Measurements from ENCODE around the gene FXYD2. TPM values are rescaled to one million over a fixed set of nuclear protein-coding genes. Genes with fewer than 3 reads are reported as not detected.

FXYD2 gene
- total and polyA plus RNA-seq, 9 of the 15 experiments (the other 6 are each of a cell fraction or from before 2014, with no cell fraction given) = not detected

GRCh38 chr11:117809236-117810055, 15.1 kb downstream of the FXYD2 start (continued):
- no peak for TF ChIP-seq CCAR2 (IDR thresholded peaks at IDR 0.05; ENCODE audit: low read depth, low read length)
- no peak for TF ChIP-seq AFF4 (CRISPR knock-in tag; IDR thresholded peaks at IDR 0.05)
- no peak for TF ChIP-seq ZEB2 (IDR thresholded peaks at IDR 0.05)
- TF ChIP-seq EHMT2 (IDR thresholded peaks at IDR 0.05) = peak; percentile 78
- TF ChIP-seq GABPB1 (CRISPR knock-in tag; IDR thresholded peaks at IDR 0.05) = no peak
- no peak for TF ChIP-seq SNAPC5 (CRISPR knock-in tag; IDR thresholded peaks at IDR 0.05)
